SKM-1 (cell line): ENCODE results near the gene ZNF275.
"Not testable (repeated sequence)": the region's sequence is repeated elsewhere in the genome, so short reads cannot be mapped to it uniquely, and the experiment has no call there.

ENCODE experiments used
- DNase-seq: peaks from one replicate; lab custom pipeline; 2025; ENCODE audit not compliant: unreplicated experiment; lab: John Stamatoyannopoulos, UW

ZNF275 gene

GRCh38 chrX:153353416-153353815 is 19.5 kb downstream of the ZNF275 start:
- DNase-seq, result no peak

GRCh38 chrX:153357877-153358276 is 23.9 kb downstream of the ZNF275 start:
- DNase-seq, result no peak

- DNase-seq, result no peak
Measured at GRCh38 chrX:153361781-153362397, 27.9 kb downstream of the ZNF275 start.

GRCh38 chrX:153365670-153366069 is 31.7 kb downstream of the ZNF275 start:
- no peak for DNase-seq

- DNase-seq, result no peak
Measured at GRCh38 chrX:153366119-153366518, 32.2 kb downstream of the ZNF275 start.

- DNase-seq, result no peak
Measured at GRCh38 chrX:153366878-153367538, 33.1 kb downstream of the ZNF275 start.

GRCh38 chrX:153370293-153371055 is 36.5 kb downstream of the ZNF275 start:
- DNase-seq, result no peak

GRCh38 chrX:153371256-153371655 is 37.3 kb downstream of the ZNF275 start:
- no peak for DNase-seq

- no peak for DNase-seq
Measured at GRCh38 chrX:153372949-153373348, 39.0 kb downstream of the ZNF275 start.

GRCh38 chrX:153374426-153374825 is 40.5 kb downstream of the ZNF275 start:
- no peak for DNase-seq

- DNase-seq, result no peak
Measured at GRCh38 chrX:153375571-153375970, 41.6 kb downstream of the ZNF275 start.

- no peak for DNase-seq
Measured at GRCh38 chrX:153377727-153378126, 43.8 kb downstream of the ZNF275 start.

- DNase-seq, result no peak
Measured at GRCh38 chrX:153378607-153379006, 44.7 kb downstream of the ZNF275 start.

GRCh38 chrX:153379508-153379907 is 45.6 kb downstream of the ZNF275 start:
- no peak for DNase-seq

GRCh38 chrX:153379971-153380581 is 46.1 kb downstream of the ZNF275 start:
- DNase-seq, result no peak

GRCh38 chrX:153380691-153381090 is 46.7 kb downstream of the ZNF275 start:
- no peak for DNase-seq

GRCh38 chrX:153381684-153382532 is 48.0 kb downstream of the ZNF275 start:
- no peak for DNase-seq

GRCh38 chrX:153382563-153383482 is 48.9 kb downstream of the ZNF275 start:
- DNase-seq, result no peak

GRCh38 chrX:153384390-153384789 is 50.4 kb downstream of the ZNF275 start:
- no peak for DNase-seq

- DNase-seq, result not testable (repeated sequence)
Measured at GRCh38 chrX:153384973-153385372, 51.0 kb downstream of the ZNF275 start.
